ENCODE data around the gene HLCS. TPM values are rescaled to one million over a fixed set of nuclear protein-coding genes. Genes with fewer than 3 reads are reported as not detected.
A peak's percentile ranks its signal among the peaks of the same experiment; 100 is the strongest.

The HLCS gene
- total RNA-seq, 3 donors from 2014 or later (not counting 1 experiment from before 2014, with no cell fraction given) = 28.4 to 36.0 (median 33.0) TPM

- H3K4me3 ChIP-seq (ENCODE audit: low read length) = no peak overlapping the region
- Mint-ChIP-seq H3K27ac (no peak overlapping the region), H3K9me3 (no peaks in the 10 kb centered on the region), H3K36me3 (no peaks in the 10 kb centered on the region), H3K4me3 (peak overlapping the region; percentile 86), H3K4me1 (peaks cover 10 to 14% of the 10 kb centered on the region in 2 donors), H3K27me3 (ENCODE audit: low read depth in 2 of 2) (peaks cover 32 to 51% of the 10 kb centered on the region in 2 donors)
- no peaks in the 10 kb centered on the region for H3K36me3 ChIP-seq (ENCODE audit: control insufficient read depth, insufficient read depth, low read length)
- DNase-seq (no peak), ATAC-seq (peak in 1 of 3 donors; percentile 35)
- 1% methylated on average over 56 of the region's 62 CpGs for WGBS (ENCODE audit: insufficient coverage)
- intact Hi-C loops (cut with micrococcal nuclease) = no loop called here
- H3K27ac ChIP-seq (ENCODE audit: low read length) = no peak overlapping the region
- peaks cover 15% of the 10 kb centered on the region for H3K27me3 ChIP-seq (ENCODE audit: control insufficient read depth, insufficient read depth, low read length)
- no peak for TF ChIP-seq CTCF (IDR thresholded peaks at IDR 0.05)
- peaks cover 4% of the 10 kb centered on the region for H3K4me1 ChIP-seq (ENCODE audit: control insufficient read depth, insufficient read depth, low read length)
- no peaks in the 10 kb centered on the region for H3K9me3 ChIP-seq (ENCODE audit: control insufficient read depth, insufficient read depth, low read length)
Measured at GRCh38 chr21:36747041-36747814, 219.2 kb downstream of the HLCS start.

- no peak for TF ChIP-seq CTCF (IDR thresholded peaks at IDR 0.05)
- 97% methylated on average over 4 of the region's 5 CpGs for WGBS (ENCODE audit: insufficient coverage)
- no peak overlapping the region for H3K4me3 ChIP-seq (ENCODE audit: low read length)
- no peaks in the 10 kb centered on the region for H3K36me3 ChIP-seq (ENCODE audit: control insufficient read depth, insufficient read depth, low read length)
- peaks cover 15% of the 10 kb centered on the region for H3K27me3 ChIP-seq (ENCODE audit: control insufficient read depth, insufficient read depth, low read length)
- peaks cover 10 to 14% of the 10 kb centered on the region in 2 donors for H3K4me1 Mint-ChIP-seq
- no peak overlapping the region for H3K27ac Mint-ChIP-seq
- H3K4me1 ChIP-seq (ENCODE audit: control insufficient read depth, insufficient read depth, low read length) = peaks cover 4% of the 10 kb centered on the region
- DNase-seq (no peak), ATAC-seq (no peak)
- H3K9me3 Mint-ChIP-seq = no peaks in the 10 kb centered on the region
- no peaks in the 10 kb centered on the region for H3K36me3 Mint-ChIP-seq
- intact Hi-C loops (cut with micrococcal nuclease) = no loop called here
- H3K27me3 Mint-ChIP-seq (ENCODE audit: low read depth in 2 of 2) = peaks cover 32 to 51% of the 10 kb centered on the region in 2 donors
- H3K9me3 ChIP-seq (ENCODE audit: control insufficient read depth, insufficient read depth, low read length) = no peaks in the 10 kb centered on the region
- H3K27ac ChIP-seq (ENCODE audit: low read length) = no peak overlapping the region
- H3K4me3 Mint-ChIP-seq = no peak overlapping the region
Measured at GRCh38 chr21:36745459-36745858, 221.0 kb downstream of the HLCS start.

- no peak for TF ChIP-seq CTCF (IDR thresholded peaks at IDR 0.05)
- intact Hi-C loops (cut with micrococcal nuclease) = no loop called here
- peaks cover 34 to 49% of the 10 kb centered on the region in 2 donors for H3K27me3 Mint-ChIP-seq (ENCODE audit: low read depth in 2 of 2)
- no peaks in the 10 kb centered on the region for H3K36me3 Mint-ChIP-seq
- DNase-seq (no peak), ATAC-seq (no peak)
- no peaks in the 10 kb centered on the region for H3K9me3 Mint-ChIP-seq
- H3K4me1 ChIP-seq (ENCODE audit: control insufficient read depth, insufficient read depth, low read length) = peaks cover 4% of the 10 kb centered on the region
- no peak overlapping the region for H3K4me3 Mint-ChIP-seq
- H3K27me3 ChIP-seq (ENCODE audit: control insufficient read depth, insufficient read depth, low read length) = peaks cover 15% of the 10 kb centered on the region
- WGBS (ENCODE audit: insufficient coverage) = 69% methylated on average over 30 of the region's 30 CpGs
- no peak overlapping the region for H3K27ac Mint-ChIP-seq
- peaks cover 10 to 14% of the 10 kb centered on the region in 2 donors for H3K4me1 Mint-ChIP-seq
- H3K27ac ChIP-seq (ENCODE audit: low read length) = no peak overlapping the region
- no peaks in the 10 kb centered on the region for H3K36me3 ChIP-seq (ENCODE audit: control insufficient read depth, insufficient read depth, low read length)
- no peaks in the 10 kb centered on the region for H3K9me3 ChIP-seq (ENCODE audit: control insufficient read depth, insufficient read depth, low read length)
- no peak overlapping the region for H3K4me3 ChIP-seq (ENCODE audit: low read length)
Measured at GRCh38 chr21:36744560-36745231, 221.8 kb downstream of the HLCS start.
